Peyer's patch (tissue), 4 donors: ENCODE results near the gene RTF2. TPM values are rescaled to one million over a fixed set of nuclear protein-coding genes. Genes with fewer than 3 reads are reported as not detected.

Experiments used
- DNase-seq, 3 donors: peaks; one replicate each; pipeline ENCODE4 v3.0.0-alpha.2; 2017 to 2019
- H3K27ac ChIP-seq, 4 donors: fragments of 200-600 bp; sonication (generic); one replicate each; pipeline ENCODE4 v1.5.1; 2016 to 2019
- H3K27me3 ChIP-seq, 2 donors: fragments of 200-600 bp; sonication (generic); one replicate each; pipeline ENCODE4 v1.5.1; 2019
- H3K36me3 ChIP-seq, 3 donors: fragments of 200-600 bp; sonication (generic); one replicate each; pipeline ENCODE4 v1.5.1; 2016 to 2019
- H3K4me1 ChIP-seq, 4 donors: fragments of 200-600 bp; sonication (generic); one replicate each; pipeline ENCODE4 v1.5.1; 2016 to 2019
- H3K4me3 ChIP-seq, 4 donors: fragments of 200-600 bp; sonication (generic); 1 replicate in 3 of 4; 2 replicates in 1 of 4; pipeline ENCODE4 v1.5.1; 2016 to 2019; ENCODE audit warnings: mild to moderate bottlenecking in 1 of 4
- H3K9me3 ChIP-seq, 4 donors: fragments of 200-600 bp; sonication (generic); one replicate each; pipeline ENCODE4 v1.5.1; 2016 to 2019; ENCODE audit warnings: mild to moderate bottlenecking in 1 of 4
- CTCF ChIP-seq, 6 experiments: fragments of 450-650 bp in 4 of 6; fragments of 200-600 bp in 2 of 6; sonication (generic) in 1 of 6; IDR thresholded peaks; one replicate each; pipeline ENCODE4 v1.5.1; 2017 to 2019; ENCODE audit warnings: antibody characterized with exemption in 6 of 6, mild to moderate bottlenecking in 3 of 6, moderate library complexity in 1 of 6
- POLR2A ChIP-seq, 2 donors: fragments of 450-650 bp; IDR thresholded peaks; one replicate each; pipeline ENCODE4 v1.5.1; 2017; ENCODE audit warnings: antibody characterized with exemption in 2 of 2, mild to moderate bottlenecking in 2 of 2, moderate library complexity in 2 of 2
- total RNA-seq, 4 donors: library from RNA; depleted of rRNA; stranded (reverse); fragments of >200 nt; gene quantifications; one replicate each; pipeline ENCODE4 v1.1.0, GENCODE V29; 2016

The RTF2 gene
- total RNA-seq: 10 to 100 TPM; 36.3 to 53.8 (median 48.4) TPM

- Histone ChIP-seq H3K27me3 (no peaks in the 10 kb centered on the region), H3K4me1 (peaks cover 0 to 12% (median 5%) of the 10 kb centered on the region in 4 donors), H3K27ac (peak within 1 kb of the TSS; percentile 80 to 88 (median 84)), H3K9me3 (no peaks in the 10 kb centered on the region), H3K36me3 (peaks cover 0 to 9% (median 0%) of the 10 kb centered on the region in 3 donors), H3K4me3 (peak within 1 kb of the TSS; percentile 60 to 76 (median 74))
- peak; percentile 54 to 64 for TF ChIP-seq POLR2A (IDR thresholded peaks at IDR 0.05)
- TF ChIP-seq CTCF (IDR thresholded peaks at IDR 0.05): no peak
- peak; percentile 90 to 97 (median 96) for DNase-seq
These were observed at the start of gene RTF2 for GRCh38 chr20:56468316-56469076. Gene RTF2 (plus strand): TSS chr20:56468627. CDS start chr20:56468698, 71 bp downstream.

GRCh38 chr20:56420028-56420427 is 48.4 kb upstream of the RTF2 start:
- TF ChIP-seq POLR2A (IDR thresholded peaks at IDR 0.05) (no peak), CTCF (IDR thresholded peaks at IDR 0.05) (no peak)
- H3K27me3 ChIP-seq: no peaks in the 10 kb centered on the region
- no peak overlapping the region for H3K4me3 ChIP-seq
- H3K4me1 ChIP-seq: peaks cover 0 to 3% (median 0%) of the 10 kb centered on the region in 4 donors
- no peak for DNase-seq
- H3K27ac ChIP-seq: peak overlapping the region in 1 of 4 donors; percentile 62
- no peaks in the 10 kb centered on the region for H3K36me3 ChIP-seq
- H3K9me3 ChIP-seq: no peaks in the 10 kb centered on the region

GRCh38 chr20:56420940-56421688 is 47.3 kb upstream of the RTF2 start:
- TF ChIP-seq CTCF (IDR thresholded peaks at IDR 0.05) (no peak), POLR2A (IDR thresholded peaks at IDR 0.05) (no peak)

GRCh38 chr20:56422076-56422823 is 46.2 kb upstream of the RTF2 start:
- TF ChIP-seq POLR2A (IDR thresholded peaks at IDR 0.05) (no peak), CTCF (IDR thresholded peaks at IDR 0.05) (no peak)
- H3K9me3 ChIP-seq: no peaks in the 10 kb centered on the region
- H3K36me3 ChIP-seq: no peaks in the 10 kb centered on the region
- H3K4me1 ChIP-seq: peaks cover 0 to 3% (median 0%) of the 10 kb centered on the region in 4 donors
- no peak overlapping the region for H3K4me3 ChIP-seq
- DNase-seq: no peak
- H3K27me3 ChIP-seq: no peaks in the 10 kb centered on the region
- H3K27ac ChIP-seq: no peak overlapping the region

More at GRCh38 chr20:56420940-56421688, 47.3 kb upstream of the RTF2 start:
- Histone ChIP-seq H3K4me3 (no peak overlapping the region), H3K27ac (no peak overlapping the region), H3K9me3 (no peaks in the 10 kb centered on the region), H3K4me1 (peaks cover 0 to 3% (median 0%) of the 10 kb centered on the region in 4 donors), H3K27me3 (no peaks in the 10 kb centered on the region), H3K36me3 (no peaks in the 10 kb centered on the region)
- no peak for DNase-seq

GRCh38 chr20:56422824-56423189 is 45.6 kb upstream of the RTF2 start:
- no peak overlapping the region for H3K4me3 ChIP-seq
- no peak for TF ChIP-seq POLR2A (IDR thresholded peaks at IDR 0.05)
- TF ChIP-seq CTCF (IDR thresholded peaks at IDR 0.05): no peak
- no peaks in the 10 kb centered on the region for H3K4me1 ChIP-seq
- DNase-seq: no peak
- H3K27ac ChIP-seq: no peak overlapping the region
- no peaks in the 10 kb centered on the region for H3K9me3 ChIP-seq
- H3K27me3 ChIP-seq: no peaks in the 10 kb centered on the region
- H3K36me3 ChIP-seq: no peaks in the 10 kb centered on the region
